H1 (cell line): ENCODE data around the gene PRG3. TPM values are rescaled to one million over a fixed set of nuclear protein-coding genes. Genes with fewer than 3 reads are reported as not detected.

Source experiments
- CTCF ChIA-PET: fragments of 300-600 bp; sonication (Branson Sonifier 250); formaldehyde crosslinking; loops from one replicate; lab custom pipeline; 2021; ENCODE audit not compliant: partially characterized antibody; lab: Charles Lee
- POLR2A ChIA-PET: fragments of 300-600 bp; sonication (Branson Sonifier 250); formaldehyde crosslinking; loops from one replicate; lab custom pipeline; 2021; ENCODE audit warnings: inconsistent platforms; ENCODE audit not compliant: partially characterized antibody; lab: Charles Lee
- DNase-seq, 2 experiments: peaks; one replicate each; pipeline versions ENCODE4 v3.0.0 to v3.0.0-alpha.2; 2010 to 2022; ENCODE audit warnings: low spot score in 2 of 2, low read depth in 1 of 2, mixed read lengths in 1 of 2
- FAIRE-seq: peaks from 2 replicates; lab custom pipeline; 2011; peaks lifted over from hg19 to GRCh38; lab: Jason Lieb, UNC
- H2AFZ ChIP-seq: 2 replicates; pipeline ENCODE4 v1.8.1; 2012; ENCODE audit warnings: low read length, inconsistent platforms
- H2AK5ac ChIP-seq: 2 replicates; pipeline ENCODE4 v1.6.1; 2013; ENCODE audit warnings: low read depth, low read length
- H2BK120ac ChIP-seq: replicated peaks from 2 replicates; pipeline ENCODE3; 2013; ENCODE audit warnings: low read depth, low read length, inconsistent platforms
- H2BK12ac ChIP-seq: 2 replicates; pipeline ENCODE4 v1.6.1; 2013; ENCODE audit warnings: low read depth, low read length
- H2BK15ac ChIP-seq: 2 replicates; pipeline ENCODE4 v1.6.1; 2013; ENCODE audit warnings: low read length
- H2BK20ac ChIP-seq: 2 replicates; pipeline ENCODE4 v1.6.1; 2013; ENCODE audit warnings: low read length
- H2BK5ac ChIP-seq: 2 replicates; pipeline ENCODE4 v1.6.1; 2013; ENCODE audit warnings: low read depth, low read length
- H3K14ac ChIP-seq: 2 replicates; pipeline ENCODE4 v1.6.1; 2013; ENCODE audit warnings: inconsistent platforms; ENCODE audit not compliant: insufficient read length
- H3K18ac ChIP-seq: 2 replicates; pipeline ENCODE4 v1.6.1; 2013; ENCODE audit warnings: low read length; ENCODE audit errors: extremely low read depth
- H3K23ac ChIP-seq: 2 replicates; pipeline ENCODE4 v1.6.1; 2013; ENCODE audit warnings: inconsistent platforms; ENCODE audit not compliant: insufficient read length
- H3K23me2 ChIP-seq: 2 replicates; pipeline ENCODE4 v1.6.1; 2013; ENCODE audit warnings: low read depth, low read length
- H3K27ac ChIP-seq: 2 replicates; pipeline ENCODE4 v1.6.1; 2011; ENCODE audit warnings: low read depth, low read length, inconsistent platforms
- H3K27me3 ChIP-seq, 4 experiments: replicated peaks in 1 of 4; 1 replicate in 1 of 4; 2 replicates in 3 of 4; pipeline versions ENCODE4 v1.6.1 to v1.8.1; 2011 to 2013; ENCODE audit warnings: low read length in 3 of 4, mild to moderate bottlenecking in 3 of 4, inconsistent platforms in 2 of 4, mixed read lengths in 2 of 4, moderate library complexity in 1 of 4; ENCODE audit not compliant: control insufficient read depth in 3 of 4, insufficient read depth in 3 of 4; ENCODE audit errors: extremely low read depth in 1 of 4
- H3K36me3 ChIP-seq, 4 experiments: 2 replicates each; pipeline versions ENCODE4 v1.6.1 to v1.8.1; 2011 to 2013; ENCODE audit warnings: mild to moderate bottlenecking in 4 of 4, low read length in 3 of 4, moderate library complexity in 2 of 4, control low read depth in 1 of 4, inconsistent platforms in 1 of 4; ENCODE audit not compliant: insufficient read depth in 4 of 4, control insufficient read depth in 2 of 4
- H3K4ac ChIP-seq: replicated peaks from 2 replicates; pipeline ENCODE3; 2013; ENCODE audit warnings: low read length, low read depth, mixed read lengths, inconsistent platforms; ENCODE audit not compliant: insufficient read length
- H3K4me1 ChIP-seq, 4 experiments: replicated peaks in 1 of 4; 1 replicate in 1 of 4; 2 replicates in 3 of 4; pipeline versions ENCODE4 v1.6.1 to v1.8.1; 2011 to 2013; ENCODE audit warnings: low read length in 3 of 4, inconsistent platforms in 2 of 4, mixed read lengths in 1 of 4; ENCODE audit not compliant: insufficient read depth in 4 of 4, control insufficient read depth in 3 of 4
- H3K4me2 ChIP-seq, 2 experiments: 2 replicates each; pipeline versions ENCODE4 v1.6.1 to v1.8.1; 2011 to 2013; ENCODE audit warnings: low read depth in 2 of 2, low read length in 2 of 2, control low read depth in 1 of 2, inconsistent platforms in 1 of 2, mild to moderate bottlenecking in 1 of 2; ENCODE audit not compliant: insufficient read depth in 1 of 2
- H3K4me3 ChIP-seq, 4 experiments: fragments of 200-600, 300-600 bp in 1 of 4; sonication (generic), shearing (Covaris generic), sonication (Bioruptor Twin) in 1 of 4; 2 replicates each; pipeline versions ENCODE4 v1.5.1 to v1.8.1; 2011 to 2016; ENCODE audit warnings: low read length in 4 of 4, low read depth in 3 of 4, control low read depth in 2 of 4, inconsistent platforms in 2 of 4, mild to moderate bottlenecking in 2 of 4, mixed read lengths in 1 of 4, moderate library complexity in 1 of 4; ENCODE audit not compliant: insufficient read depth in 2 of 4; ENCODE audit errors: extremely low read depth in 1 of 4
- H3K56ac ChIP-seq: replicated peaks from 2 replicates; pipeline ENCODE3; 2013; ENCODE audit warnings: low read depth, mild to moderate bottlenecking, mixed read lengths, low read length, inconsistent platforms; ENCODE audit not compliant: insufficient read length
- H3K79me1 ChIP-seq: 2 replicates; pipeline ENCODE4 v1.6.1; 2013; ENCODE audit warnings: low read depth, low read length, control low read depth
- H3K79me2 ChIP-seq, 2 experiments: 2 replicates each; pipeline versions ENCODE4 v1.6.1 to v1.8.1; 2012 to 2013; ENCODE audit warnings: low read length in 2 of 2, mild to moderate bottlenecking in 2 of 2, inconsistent platforms in 1 of 2; ENCODE audit not compliant: insufficient read depth in 2 of 2, control insufficient read depth in 1 of 2
- H3K9ac ChIP-seq, 4 experiments: replicated peaks in 1 of 4; 1 replicate in 1 of 4; 2 replicates in 3 of 4; pipeline versions ENCODE4 v1.6.1 to v1.8.1; 2011 to 2013; ENCODE audit warnings: low read depth in 3 of 4, low read length in 3 of 4, control low read depth in 2 of 4, mild to moderate bottlenecking in 2 of 4, moderate library complexity in 2 of 4, inconsistent platforms in 1 of 4; ENCODE audit errors: extremely low read depth in 1 of 4
- H3K9me3 ChIP-seq, 2 experiments: 2 replicates each; pipeline versions ENCODE4 v1.6.1 to v1.8.1; 2012 to 2013; ENCODE audit warnings: mild to moderate bottlenecking in 2 of 2, moderate library complexity in 2 of 2, control low read depth in 1 of 2, inconsistent platforms in 1 of 2, low read depth in 1 of 2, low read length in 1 of 2, mixed read lengths in 1 of 2; ENCODE audit not compliant: insufficient read depth in 2 of 2
- H4K20me1 ChIP-seq, 2 experiments: replicated peaks in 1 of 2; 2 replicates each; pipeline versions ENCODE3 to v1.8.1; 2011 to 2013; ENCODE audit warnings: inconsistent platforms in 2 of 2, low read length in 2 of 2, mild to moderate bottlenecking in 1 of 2; ENCODE audit not compliant: insufficient read depth in 2 of 2, control insufficient read depth in 1 of 2
- H4K5ac ChIP-seq: 2 replicates; pipeline ENCODE4 v1.6.1; 2013; ENCODE audit warnings: low read length, low read depth, mixed read lengths, inconsistent platforms; ENCODE audit not compliant: insufficient read length
- H4K8ac ChIP-seq: 2 replicates; pipeline ENCODE4 v1.8.0; 2013; ENCODE audit warnings: mild to moderate bottlenecking, moderate library complexity, low read length, inconsistent platforms; ENCODE audit not compliant: insufficient read depth; ENCODE audit errors: extremely low read depth
- H4K91ac ChIP-seq: replicated peaks from 2 replicates; pipeline ENCODE3; 2013; ENCODE audit warnings: low read length, mixed read lengths, inconsistent platforms; ENCODE audit not compliant: insufficient read length
- RAD21 ChIP-seq, 2 experiments: IDR thresholded peaks in 1 of 2; conservative IDR thresholded peaks in 1 of 2; 2 replicates each; pipeline ENCODE4 v1.6.1; 2011; ENCODE audit warnings: low read depth in 2 of 2, low read length in 2 of 2, improper control_type of control experiment in 1 of 2, inconsistent platforms in 1 of 2, mild to moderate bottlenecking in 1 of 2, moderate library complexity in 1 of 2
- SP2 ChIP-seq: IDR thresholded peaks from 2 replicates; pipeline ENCODE4 v1.6.1; 2012; ENCODE audit warnings: mild to moderate bottlenecking, low read length, inconsistent platforms
- WGBS, 2 experiments: shearing (Covaris generic) in 1 of 2; methylation state at CpG; one replicate each; pipeline versions ENCODE4 v1.1.6 to v1.1.7; 2013 to 2015; ENCODE audit warnings: low lambda C conversion rate in 2 of 2, mixed read lengths in 2 of 2, inconsistent platforms in 1 of 2, low coverage in 1 of 2, missing lambda C conversion rate in 1 of 2; ENCODE audit not compliant: insufficient replicate concordance in 2 of 2, insufficient coverage in 1 of 2, insufficient read length in 1 of 2; ENCODE audit errors: extremely low coverage in 1 of 2, missing lambda C conversion rate in 1 of 2; 5-methylcytosine and 5-hydroxymethylcytosine counted together
- polyA plus RNA-seq, 7 experiments: library from polyadenylated mRNA; depleted of rRNA in 3 of 7; stranded (reverse) in 5 of 7; unstranded in 2 of 7; fragments of >200 nt in 5 of 7; fragments of 200-250 nt in 2 of 7; gene quantifications; 1 replicate in 5 of 7; 2 replicates in 1 of 7; 4 replicates in 1 of 7; pipeline versions ENCODE4 v1.2.1 to v1.2.3, GENCODE V29; 2011 to 2013; ENCODE audit warnings: missing spikeins in 2 of 7, mixed read lengths in 2 of 7
- total RNA-seq: library from RNA; stranded (reverse); fragmentation: NEBNext Ultra II Directional; extraction: Animal tissue kit (Norgen Biotek cat#: 25700); gene quantifications from 2 replicates; pipeline ENCODE4 v1.2.1, GENCODE V29; 2021

PRG3 gene
- total and polyA plus RNA-seq, 2 of the 8 experiments (the other 6 are each of a cell fraction or from before 2014, with no cell fraction given): not detected

- no peak for FAIRE-seq
- Histone ChIP-seq H3K23me2 (no peaks in the 10 kb centered on the region), H2BK20ac (no peak overlapping the region; the same call in 1 of the 2 replicates), H2AK5ac (no peak overlapping the region), H3K56ac (no peak overlapping the region), H3K4me3 (no peak overlapping the region), H3K4me1 (peaks cover 5 to 14% (median 7%) of the 10 kb centered on the region in 4 experiments; a peak in 6 of 7 replicates), H3K27ac (no peak overlapping the region), H3K27me3 (peaks cover 0 to 9% (median 4%) of the 10 kb centered on the region in 4 experiments; a peak in 4 of 7 replicates), H3K36me3 (no peaks in the 10 kb centered on the region), H3K23ac (no peak overlapping the region), H3K4ac (no peak overlapping the region), H3K9me3 (no peaks in the 10 kb centered on the region), H2BK15ac (no peak overlapping the region)
- WGBS, 2 experiments: 92% methylated on average over 6 of the region's 6 CpGs; no CpG with 5 or more reads in 1 of the 2 experiments
- POLR2A ChIA-PET: interaction anchor here (0.7 to 45.7 kb wide), 3 partner anchors 34 to 312 kb away, joined by 4 to 1279 read pairs (median 5); partner anchors contain the start of gene TNKS1BP1
- no peak for TF ChIP-seq SP2
- TF ChIP-seq RAD21 (IDR thresholded peaks at IDR 0.05 in 1 of 2, conservative IDR thresholded peaks at IDR 0.05 in 1 of 2; ENCODE audit: low read depth in 2 of 2, low read length in 2 of 2): no peak
- TF ChIP-seq, all 59 proteins: peak for 0
- H2BK5ac ChIP-seq: no peak overlapping the region
- no peak overlapping the region for H3K14ac ChIP-seq
- no peak overlapping the region for H4K5ac ChIP-seq
- no peak overlapping the region for H2AFZ ChIP-seq
- H2BK12ac ChIP-seq: no peak overlapping the region
- no peak for DNase-seq
- no peak overlapping the region for H4K91ac ChIP-seq
- H3K18ac ChIP-seq: no peak overlapping the region
- H3K79me1 ChIP-seq: no peaks in the 10 kb centered on the region
- H2BK120ac ChIP-seq: no peak overlapping the region
- no peaks in the 10 kb centered on the region for H3K79me2 ChIP-seq
- no peak overlapping the region; a peak in 1 of 4 replicates for H3K4me2 ChIP-seq
- no peak overlapping the region for H4K8ac ChIP-seq
- H4K20me1 ChIP-seq: no peaks in the 10 kb centered on the region
- CTCF ChIA-PET: interaction anchor here (0.6 to 6.3 kb wide), 5 partner anchors 64 to 231 kb away, joined by 3 to 49 read pairs (median 4); partner anchors contain the start of gene RTN4RL2
- H3K9ac ChIP-seq: no peak overlapping the region
Measured at GRCh38 chr11:57341250-57341808, 39.6 kb downstream of the PRG3 start.
